GM12872 (cell line): Measurements from ENCODE around the gene CYP1B1.

ENCODE experiments used
- TF ChIP-seq, protein P1 (sequence below): IDR thresholded peaks from 3 replicates; pipeline ENCODE4 v1.5.1; 2011; ENCODE audit warnings: low read depth, mild to moderate bottlenecking, low read length, moderate library complexity; ENCODE audit not compliant: insufficient read depth

CYP1B1 gene

DNA sequence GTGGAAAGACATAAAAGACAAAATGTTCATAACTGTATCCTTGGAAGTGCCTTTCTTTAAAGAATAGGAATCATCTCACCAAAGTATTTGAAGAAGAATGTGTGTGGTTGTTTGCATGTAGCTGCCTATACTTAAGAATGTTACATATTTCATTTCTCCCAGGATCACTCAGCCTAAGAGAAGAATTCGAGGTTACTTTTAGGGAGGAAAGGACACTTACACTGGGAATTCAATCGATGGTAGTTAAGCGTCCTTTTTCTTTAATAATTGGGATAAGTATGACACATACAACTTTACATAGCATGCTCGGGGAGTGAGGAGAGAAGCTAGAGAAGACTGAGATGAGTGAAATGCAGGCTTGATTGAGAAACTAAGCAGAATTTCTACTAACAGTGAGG lies 22.0 kb upstream of the CYP1B1 start:
- TF ChIP-seq, protein P1, sequence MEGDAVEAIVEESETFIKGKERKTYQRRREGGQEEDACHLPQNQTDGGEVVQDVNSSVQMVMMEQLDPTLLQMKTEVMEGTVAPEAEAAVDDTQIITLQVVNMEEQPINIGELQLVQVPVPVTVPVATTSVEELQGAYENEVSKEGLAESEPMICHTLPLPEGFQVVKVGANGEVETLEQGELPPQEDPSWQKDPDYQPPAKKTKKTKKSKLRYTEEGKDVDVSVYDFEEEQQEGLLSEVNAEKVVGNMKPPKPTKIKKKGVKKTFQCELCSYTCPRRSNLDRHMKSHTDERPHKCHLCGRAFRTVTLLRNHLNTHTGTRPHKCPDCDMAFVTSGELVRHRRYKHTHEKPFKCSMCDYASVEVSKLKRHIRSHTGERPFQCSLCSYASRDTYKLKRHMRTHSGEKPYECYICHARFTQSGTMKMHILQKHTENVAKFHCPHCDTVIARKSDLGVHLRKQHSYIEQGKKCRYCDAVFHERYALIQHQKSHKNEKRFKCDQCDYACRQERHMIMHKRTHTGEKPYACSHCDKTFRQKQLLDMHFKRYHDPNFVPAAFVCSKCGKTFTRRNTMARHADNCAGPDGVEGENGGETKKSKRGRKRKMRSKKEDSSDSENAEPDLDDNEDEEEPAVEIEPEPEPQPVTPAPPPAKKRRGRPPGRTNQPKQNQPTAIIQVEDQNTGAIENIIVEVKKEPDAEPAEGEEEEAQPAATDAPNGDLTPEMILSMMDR, result no peak

DNA sequence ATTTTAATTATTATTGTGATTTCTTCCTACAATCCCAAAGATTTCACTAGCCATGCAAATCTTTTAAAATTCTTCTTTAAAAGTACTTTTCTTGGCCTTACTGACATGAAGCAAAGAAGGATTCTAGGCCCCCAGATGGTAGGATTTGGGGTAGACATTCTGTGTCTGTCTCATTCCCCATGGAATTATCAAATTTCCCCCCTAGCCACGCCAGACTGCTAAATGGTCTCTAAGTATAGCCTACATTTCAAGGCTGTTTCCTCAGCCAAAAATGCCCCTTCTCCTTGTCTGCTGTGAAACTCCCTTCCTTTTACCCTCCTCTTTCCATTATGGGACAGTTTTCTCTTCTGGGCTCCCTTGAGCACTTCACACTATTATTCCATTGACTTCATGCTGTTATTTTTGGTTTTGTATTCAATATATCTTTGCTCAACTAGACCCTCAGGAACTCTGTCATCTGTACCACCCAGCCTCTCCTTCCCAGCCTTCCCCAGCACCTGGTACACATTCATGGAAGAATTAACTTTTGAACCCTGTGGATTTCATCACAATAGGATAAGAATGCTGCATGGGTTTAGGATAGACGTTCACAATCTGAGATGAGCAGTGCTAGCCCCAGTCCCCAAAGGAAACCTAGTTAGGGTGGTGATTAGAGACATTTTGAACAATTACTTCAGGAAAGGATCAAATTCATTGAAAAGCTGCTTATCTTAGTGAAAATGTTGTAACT lies 21.5 kb upstream of the CYP1B1 start:
- TF ChIP-seq, protein P1, result no peak

DNA sequence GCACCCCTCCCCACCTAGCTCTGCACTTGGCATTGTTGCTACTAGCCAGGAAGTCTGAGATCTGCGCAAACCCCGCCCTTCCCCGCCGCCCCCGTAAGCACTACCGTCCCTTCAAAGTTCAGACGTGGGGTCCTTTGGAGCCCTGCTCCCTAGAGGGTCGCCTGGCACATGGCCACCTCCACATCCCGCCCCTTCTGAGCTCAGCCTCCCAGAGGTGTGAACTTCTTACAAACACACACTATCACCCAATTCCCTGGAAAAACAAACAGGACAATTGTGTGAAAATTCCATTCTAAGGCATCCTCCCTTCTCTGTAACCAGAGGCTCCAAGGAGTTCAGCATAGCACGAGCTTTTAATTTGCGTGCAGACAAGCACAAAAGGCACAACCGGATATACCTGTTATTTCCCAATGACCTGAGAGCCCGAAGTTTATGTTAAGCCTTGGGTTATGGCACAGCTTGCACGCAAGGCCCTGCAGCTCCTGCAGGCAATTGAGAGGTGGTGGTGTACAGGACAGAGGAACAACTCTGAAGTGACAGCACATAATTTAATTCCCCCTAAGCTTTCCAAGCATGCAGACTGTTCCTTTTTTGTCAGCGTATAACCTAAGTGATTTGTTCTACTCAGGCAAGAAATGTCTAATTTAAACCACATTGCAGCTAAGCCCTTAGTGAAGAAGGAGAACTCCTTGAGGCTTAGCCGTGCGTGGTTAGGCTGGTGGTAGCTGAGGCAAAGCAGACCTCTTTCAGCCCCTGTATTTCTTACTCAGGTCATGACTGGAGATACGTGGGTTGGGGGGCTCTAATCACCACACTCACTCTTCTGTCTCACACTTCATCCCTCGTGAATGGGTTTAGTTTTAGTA lies 20.3 kb upstream of the CYP1B1 start:
- TF ChIP-seq, protein P1, result no peak

DNA sequence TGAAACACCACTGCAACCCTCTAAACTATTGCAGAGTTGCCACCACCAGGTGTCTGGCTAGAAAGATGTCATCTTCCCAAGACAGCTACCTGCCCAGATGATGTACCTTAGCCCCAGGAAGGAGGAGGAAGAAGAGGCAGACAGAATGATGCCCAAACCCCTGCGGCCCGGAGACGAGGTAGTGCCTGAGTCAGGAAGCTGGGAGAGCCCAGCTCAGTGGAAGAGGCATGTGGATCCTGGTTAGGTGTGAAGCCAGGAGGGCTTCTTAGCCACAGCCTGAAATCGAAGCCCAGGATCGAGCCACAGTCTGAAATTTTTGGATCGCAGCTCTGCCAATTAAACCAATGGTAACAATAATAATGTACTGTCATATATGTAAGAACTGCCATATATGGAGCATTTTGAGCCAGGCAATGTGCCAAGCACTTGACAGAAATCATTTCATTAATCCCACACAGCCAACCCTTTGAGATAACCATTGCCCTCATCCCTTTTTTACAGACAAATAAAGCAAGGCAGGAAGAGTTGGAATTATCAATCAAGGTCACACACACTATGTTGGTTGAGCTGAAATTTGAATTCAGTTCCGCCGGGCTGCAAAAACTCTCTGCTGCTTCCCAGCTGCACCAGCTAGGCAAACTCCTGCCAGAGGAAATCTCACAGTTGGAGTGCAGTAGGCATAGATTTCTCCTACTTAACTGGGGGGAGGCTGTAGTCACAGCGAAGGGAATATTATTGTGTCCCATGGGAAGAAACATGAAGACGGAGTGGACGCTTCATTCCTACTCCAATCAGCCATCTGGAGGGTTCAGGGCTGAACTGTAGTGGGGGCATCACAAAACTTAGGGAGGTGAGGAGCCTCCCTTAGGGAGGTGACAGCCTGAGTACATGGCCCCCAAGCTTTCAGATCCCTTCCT lies 19.4 kb upstream of the CYP1B1 start:
- TF ChIP-seq, protein P1, result no peak

DNA sequence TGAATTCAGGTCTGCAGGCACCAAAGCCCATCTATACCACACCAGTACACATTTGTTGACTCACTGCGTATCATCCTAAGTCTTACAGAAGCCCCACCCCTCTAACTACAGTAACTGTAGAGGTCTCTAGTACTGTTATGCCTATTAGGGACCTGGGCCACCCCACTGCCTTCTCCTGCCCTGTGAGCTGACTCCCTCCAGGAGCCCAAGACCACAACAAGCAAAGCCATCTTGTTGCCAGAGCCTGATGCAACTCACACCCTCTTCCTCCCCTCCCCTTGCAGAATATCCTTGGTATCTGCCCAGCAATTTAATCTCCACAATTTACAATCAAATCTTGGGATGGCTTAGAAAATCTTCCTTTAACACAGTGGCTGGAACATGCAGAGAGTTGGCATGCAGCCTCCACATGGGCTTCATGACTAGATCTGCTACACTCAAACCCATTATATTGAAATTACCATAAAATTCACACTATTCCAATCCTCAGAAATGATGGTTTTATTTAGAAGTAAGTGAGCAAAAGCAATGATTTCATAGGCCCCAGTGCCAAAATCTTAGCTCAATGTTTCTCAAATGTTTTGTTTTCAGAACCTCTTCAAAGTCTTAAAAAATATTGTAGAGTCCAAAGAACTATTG lies 17.7 kb upstream of the CYP1B1 start:
- TF ChIP-seq, protein P1, result no peak

DNA sequence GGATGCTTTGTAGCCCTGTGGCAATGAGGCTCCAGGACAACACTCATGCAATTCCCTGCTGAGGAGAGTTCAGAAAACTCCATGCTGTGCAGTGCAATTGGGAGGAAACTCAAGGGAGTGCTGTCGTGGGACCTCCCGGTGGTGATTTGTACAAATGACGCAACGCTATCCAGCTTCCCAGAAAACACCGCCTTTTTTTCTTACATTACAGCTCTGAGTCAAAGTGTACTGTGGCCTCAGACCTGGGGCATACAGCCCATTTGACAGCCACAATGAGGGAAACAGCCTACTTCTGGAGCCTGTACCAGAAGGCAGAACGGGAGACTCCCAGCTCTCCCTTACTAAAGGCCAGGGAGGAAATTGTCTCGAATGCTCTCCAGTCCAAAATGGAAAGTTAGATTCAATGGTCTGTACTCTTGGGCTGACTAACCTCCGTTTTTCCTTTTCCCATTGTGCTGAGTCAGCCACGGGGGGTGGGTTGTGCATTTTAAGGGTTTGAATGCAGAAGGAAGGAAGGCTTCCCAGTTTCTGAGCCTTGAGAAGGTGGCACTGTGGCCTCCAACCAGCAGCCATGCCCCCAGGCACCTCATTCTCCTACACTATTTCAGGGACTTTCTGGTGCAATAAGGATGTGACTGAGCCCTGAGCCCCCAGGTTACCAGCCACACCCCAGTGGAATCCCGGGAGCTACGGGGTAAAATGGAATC lies 16.4 kb upstream of the CYP1B1 start:
- TF ChIP-seq, protein P1, result no peak
